GM10266 (cell line): ENCODE results near the gene EXD3.

Experiments used
- DNase-seq: peaks from one replicate; pipeline ENCODE4 v3.0.0; 2012; ENCODE audit errors: extremely low spot score
- CTCF ChIP-seq: IDR thresholded peaks from 2 replicates; pipeline ENCODE4 v1.5.1; 2012; ENCODE audit warnings: mild to moderate bottlenecking, low read depth; ENCODE audit not compliant: control insufficient read depth, insufficient read depth; ENCODE audit errors: missing control alignments

The EXD3 gene

GRCh38 chr9:137446851-137447471 is 24.0 kb upstream of the EXD3 start:
- no peak for DNase-seq
- TF ChIP-seq CTCF = no peak

GRCh38 chr9:137445930-137446431 is 23.0 kb upstream of the EXD3 start:
- TF ChIP-seq CTCF = no peak
- no peak for DNase-seq

GRCh38 chr9:137445275-137445807 is 22.4 kb upstream of the EXD3 start:
- peak; percentile 84 for TF ChIP-seq CTCF
- peak; percentile 90 for DNase-seq

DNA sequence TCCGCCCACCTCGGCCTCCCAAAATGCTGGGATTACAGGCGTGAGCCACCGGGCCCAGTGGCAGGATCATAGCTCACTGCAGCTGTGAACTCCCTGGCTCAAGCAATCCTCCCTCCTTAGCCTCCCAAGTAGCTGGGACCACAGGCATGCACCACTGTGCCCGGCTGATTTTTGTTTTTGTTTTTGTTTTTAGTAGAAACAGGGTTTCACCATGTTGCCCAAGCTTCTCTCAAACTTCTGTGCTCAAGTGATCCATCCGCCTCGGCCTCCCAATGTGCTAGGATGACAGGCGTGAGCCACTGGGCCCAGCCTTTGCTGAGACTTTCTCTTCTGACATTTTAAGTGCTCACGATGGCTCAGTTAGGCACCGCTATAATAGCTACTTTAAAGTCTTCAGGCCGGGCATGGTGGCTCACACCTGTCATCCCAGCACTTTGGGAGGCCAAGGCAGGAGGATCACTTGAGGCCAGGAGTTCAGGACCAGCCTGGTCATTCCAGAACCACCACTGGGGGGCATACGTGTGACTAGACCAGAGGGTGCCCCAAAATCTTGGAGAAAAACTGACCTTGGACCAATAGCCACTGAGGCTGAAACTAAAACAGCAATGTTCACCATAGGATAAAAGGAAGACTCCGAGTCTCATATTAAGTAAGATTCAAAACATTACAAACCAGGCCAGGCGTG is 21.3 kb upstream of the EXD3 start:
- TF ChIP-seq CTCF = no peak
- DNase-seq = no peak

DNA sequence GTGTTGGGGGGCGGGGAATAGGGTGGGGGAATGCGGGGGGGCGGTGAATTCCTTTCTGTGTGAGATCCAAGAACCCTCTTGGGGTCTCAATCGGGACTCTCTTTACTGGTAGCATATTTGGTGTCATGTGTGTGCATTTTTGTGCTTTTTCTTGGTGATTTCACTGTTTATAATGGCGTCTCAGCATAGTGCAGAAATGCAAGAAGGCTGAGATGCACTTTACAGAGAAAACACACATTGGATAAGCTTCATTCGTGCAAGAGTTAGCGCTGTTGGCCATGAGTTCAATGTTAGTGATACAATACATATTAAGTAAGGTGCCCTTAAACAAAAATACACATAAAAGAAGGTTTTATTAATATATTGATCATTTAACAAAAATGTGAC is 19.0 kb upstream of the EXD3 start:
- DNase-seq = no peak
- TF ChIP-seq CTCF = no peak

DNA sequence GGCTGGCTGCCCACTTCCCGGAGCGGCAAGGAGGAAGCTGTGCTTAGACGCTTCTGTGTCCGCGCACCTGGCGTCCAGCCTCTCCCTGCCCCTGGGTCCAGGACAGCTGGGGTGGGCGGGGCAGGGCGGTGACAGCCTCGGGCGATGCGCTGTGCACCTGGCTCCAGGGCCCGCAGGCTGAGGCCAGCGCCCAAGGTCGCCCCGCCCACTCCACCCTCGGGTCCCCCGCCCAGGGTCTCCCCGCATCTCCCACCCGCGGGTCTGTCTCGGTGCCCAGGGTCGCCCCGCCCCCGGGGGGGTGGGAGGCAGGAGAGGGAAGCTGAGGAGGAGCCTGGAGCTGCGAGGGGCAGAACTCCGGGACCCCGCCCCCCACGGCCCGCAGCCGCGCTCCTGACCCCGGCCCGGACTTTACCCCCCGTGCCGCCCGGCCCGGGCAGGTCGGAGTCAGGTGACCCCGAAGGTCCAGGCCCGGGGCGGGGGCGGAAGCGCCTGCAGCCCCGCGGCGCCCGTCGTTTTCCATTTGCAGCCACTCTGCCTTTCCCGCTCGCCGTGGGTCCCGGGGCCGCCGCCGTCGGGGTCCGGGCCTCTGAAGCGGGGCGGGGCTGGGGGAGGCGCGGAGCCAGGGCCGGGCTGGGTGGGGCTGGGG is 18.4 kb upstream of the EXD3 start, which contains the start of gene ENTPD8:
TSS of gene ENTPD8 (minus strand) at position 69 of the 646 bp plus-strand sequence. CDS start 3,072 bp downstream, outside the sequence.
- DNase-seq = no peak
- no peak for TF ChIP-seq CTCF
